IMR-90 (cell line): ENCODE results near the gene PRH1. TPM values are rescaled to one million over a fixed set of nuclear protein-coding genes. Genes with fewer than 3 reads are reported as not detected.

Source experiments
- ATAC-seq: fragments of 200-7000 bp; cut with Tn5 transposase; 2 replicates; pipeline ENCODE4 v1.9.1; 2020; ENCODE audit warnings: low read depth, mild to moderate bottlenecking, moderate library complexity
- BruUV-seq: library from RNA; stranded (reverse); fragments of 400-500 nt; replicated peaks from 2 replicates; lab custom pipeline; 2021; lab: Mats Ljungman, UMichigan
- CTCF ChIA-PET: fragments of 300-600 bp; formaldehyde crosslinking; extraction: SDS; loops from one replicate; lab custom pipeline; 2021; ENCODE audit warnings: antibody characterized with exemption; lab: Yijun Ruan, JAX
- POLR2A ChIA-PET: fragments of 300-600 bp; sonication (Branson Sonifier 250); formaldehyde crosslinking; loops from one replicate; lab custom pipeline; 2022; ENCODE audit warnings: antibody characterized with exemption; ENCODE audit not compliant: unreplicated experiment; lab: Charles Lee
- DNase-seq: peaks from one replicate; pipeline ENCODE4 v3.0.0; 2013
- H2AFZ ChIP-seq: replicated peaks from 2 replicates; pipeline ENCODE3; 2013; ENCODE audit warnings: low read length, mild to moderate bottlenecking; ENCODE audit not compliant: poor library complexity
- H2AK5ac ChIP-seq: 2 replicates; pipeline ENCODE4 v1.6.1; 2013; ENCODE audit warnings: low read depth, low read length, inconsistent platforms
- H2AK9ac ChIP-seq: replicated peaks from 2 replicates; pipeline ENCODE3; 2013; ENCODE audit warnings: mild to moderate bottlenecking, low read depth, low read length, moderate library complexity; ENCODE audit not compliant: poor library complexity
- H2BK120ac ChIP-seq: 2 replicates; pipeline ENCODE4 v1.6.1; 2013; ENCODE audit warnings: low read depth, low read length, inconsistent platforms
- H2BK15ac ChIP-seq: 3 replicates; pipeline ENCODE4 v1.6.1; 2013; ENCODE audit warnings: low read depth, low read length, inconsistent platforms
- H2BK20ac ChIP-seq: 2 replicates; pipeline ENCODE4 v1.6.1; 2013; ENCODE audit warnings: low read depth, mild to moderate bottlenecking, inconsistent platforms, low read length, moderate library complexity
- H2BK5ac ChIP-seq: 2 replicates; pipeline ENCODE4 v1.6.1; 2013; ENCODE audit warnings: mild to moderate bottlenecking, low read depth, low read length, inconsistent platforms; ENCODE audit not compliant: poor library complexity, severe bottlenecking
- H3K14ac ChIP-seq: replicated peaks from 2 replicates; pipeline ENCODE4 v1.6.1; 2013; ENCODE audit warnings: low read depth, low read length, inconsistent platforms
- H3K18ac ChIP-seq: 2 replicates; pipeline ENCODE4 v1.6.1; 2013; ENCODE audit warnings: low read depth, low read length, control low read depth
- H3K23ac ChIP-seq: 2 replicates; pipeline ENCODE4 v1.6.1; 2013; ENCODE audit warnings: low read depth, low read length, inconsistent platforms
- H3K27ac ChIP-seq: 2 replicates; pipeline ENCODE4 v1.5.1; 2013; ENCODE audit warnings: mild to moderate bottlenecking, control low read depth, low read length; ENCODE audit not compliant: insufficient read depth
- H3K27me3 ChIP-seq: 2 replicates; pipeline ENCODE4 v1.6.1; 2013; ENCODE audit warnings: low read length; ENCODE audit not compliant: control insufficient read depth, insufficient read depth
- H3K36me3 ChIP-seq: 2 replicates; pipeline ENCODE4 v1.6.1; 2013; ENCODE audit warnings: low read length, mixed read lengths; ENCODE audit not compliant: control insufficient read depth, insufficient read depth
- H3K4ac ChIP-seq: 2 replicates; pipeline ENCODE4 v1.6.1; 2013; ENCODE audit warnings: low read depth, low read length, inconsistent platforms
- H3K4me1 ChIP-seq: 2 replicates; pipeline ENCODE4 v1.6.1; 2013; ENCODE audit warnings: low read length, mixed read lengths; ENCODE audit not compliant: control insufficient read depth, insufficient read depth
- H3K4me2 ChIP-seq: 2 replicates; pipeline ENCODE4 v1.6.1; 2013; ENCODE audit warnings: low read depth, mild to moderate bottlenecking, control low read depth, low read length, moderate library complexity
- H3K4me3 ChIP-seq: 2 replicates; pipeline ENCODE4 v1.5.1; 2013; ENCODE audit warnings: low read depth, mild to moderate bottlenecking, control low read depth, low read length, moderate library complexity; ENCODE audit not compliant: insufficient read depth
- H3K56ac ChIP-seq: 2 replicates; pipeline ENCODE4 v1.6.1; 2013; ENCODE audit warnings: low read length, inconsistent platforms; ENCODE audit not compliant: insufficient read depth; ENCODE audit errors: extremely low read depth
- H3K79me1 ChIP-seq, 2 experiments: 2 replicates each; pipeline ENCODE4 v1.6.1; 2013; ENCODE audit warnings: low read length in 2 of 2, inconsistent platforms in 1 of 2, low read depth in 1 of 2
- H3K9ac ChIP-seq: 2 replicates; pipeline ENCODE4 v1.6.1; 2013; ENCODE audit warnings: low read depth, low read length, control low read depth
- H3K9me1 ChIP-seq: 2 replicates; pipeline ENCODE4 v1.6.1; 2013; ENCODE audit warnings: low read length, inconsistent platforms; ENCODE audit not compliant: insufficient read depth
- H3K9me3 ChIP-seq: 2 replicates; pipeline ENCODE4 v1.6.1; 2013; ENCODE audit warnings: low read length; ENCODE audit not compliant: control insufficient read depth, insufficient read depth
- H4K20me1 ChIP-seq: 2 replicates; pipeline ENCODE4 v1.6.1; 2013; ENCODE audit warnings: low read length, inconsistent platforms; ENCODE audit not compliant: insufficient read depth
- H4K5ac ChIP-seq: 2 replicates; pipeline ENCODE4 v1.6.1; 2013; ENCODE audit warnings: mild to moderate bottlenecking, low read depth, low read length, control low read depth
- H4K8ac ChIP-seq, 2 experiments: 2 replicates each; pipeline ENCODE4 v1.6.1; 2013; ENCODE audit warnings: low read depth in 2 of 2, low read length in 2 of 2, control low read depth in 1 of 2, inconsistent platforms in 1 of 2
- H4K91ac ChIP-seq: 2 replicates; pipeline ENCODE4 v1.6.1; 2013; ENCODE audit warnings: low read depth, low read length, inconsistent platforms; ENCODE audit not compliant: insufficient read depth
- BHLHE40 ChIP-seq: fragments of 150-350 bp; IDR thresholded peaks from 2 replicates; pipeline ENCODE4 v1.6.1; 2016; ENCODE audit warnings: mild to moderate bottlenecking, low read depth, low read length
- CEBPB ChIP-seq: IDR thresholded peaks from 2 replicates; pipeline ENCODE4 v1.6.1; 2012; ENCODE audit warnings: low read depth, low read length, improper control_type of control experiment
- CHD1 ChIP-seq: IDR thresholded peaks from 2 replicates; pipeline ENCODE4 v1.6.1; 2012; ENCODE audit warnings: low read depth, low read length, improper control_type of control experiment
- ELK1 ChIP-seq: fragments of 150-350 bp; IDR thresholded peaks from 2 replicates; pipeline ENCODE4 v1.6.1; 2016; ENCODE audit warnings: low read depth, mild to moderate bottlenecking, low read length, moderate library complexity, borderline replicate concordance
- FOS ChIP-seq: fragments of 150-350 bp; IDR thresholded peaks from 2 replicates; pipeline ENCODE4 v1.6.1; 2016; ENCODE audit warnings: low read depth, low read length
- MAFK ChIP-seq: IDR thresholded peaks from 2 replicates; pipeline ENCODE4 v1.6.1; 2012; ENCODE audit warnings: low read depth, low read length, improper control_type of control experiment
- MAZ ChIP-seq: IDR thresholded peaks from 2 replicates; pipeline ENCODE4 v1.6.1; 2012; ENCODE audit warnings: low read depth, mild to moderate bottlenecking, low read length, improper control_type of control experiment, moderate library complexity, borderline replicate concordance
- MXI1 ChIP-seq: IDR thresholded peaks from 2 replicates; pipeline ENCODE4 v1.6.1; 2012; ENCODE audit warnings: low read depth, mild to moderate bottlenecking, low read length, moderate library complexity, borderline replicate concordance
- NFE2L2 ChIP-seq: fragments of 150-350 bp; IDR thresholded peaks from 2 replicates; pipeline ENCODE4 v1.6.1; 2016; ENCODE audit warnings: low read depth, mild to moderate bottlenecking, low read length
- POLR2A ChIP-seq: IDR thresholded peaks from 2 replicates; pipeline ENCODE4 v1.6.1; 2012; ENCODE audit warnings: mild to moderate bottlenecking, low read depth, low read length
- RAD21 ChIP-seq: IDR thresholded peaks from 2 replicates; pipeline ENCODE4 v1.6.1; 2012; ENCODE audit warnings: low read length, improper control_type of control experiment
- RCOR1 ChIP-seq: IDR thresholded peaks from 2 replicates; pipeline ENCODE4 v1.6.1; 2012; ENCODE audit warnings: mild to moderate bottlenecking, low read length, improper control_type of control experiment; ENCODE audit not compliant: insufficient replicate concordance
- RFX5 ChIP-seq: IDR thresholded peaks from 2 replicates; pipeline ENCODE4 v1.8.0; 2012; ENCODE audit warnings: low read depth, mild to moderate bottlenecking, low read length, moderate library complexity
- SMC3 ChIP-seq: fragments of 150-350 bp; IDR thresholded peaks from 2 replicates; pipeline ENCODE4 v1.6.1; 2016; ENCODE audit warnings: low read depth, mild to moderate bottlenecking, antibody characterized with exemption, low read length, moderate library complexity
- USF2 ChIP-seq: fragments of 150-350 bp; IDR thresholded peaks from 2 replicates; pipeline ENCODE4 v1.6.1; 2017; ENCODE audit warnings: mild to moderate bottlenecking, antibody characterized with exemption, low read length, low read depth
- WGBS, 2 experiments: methylation state at CpG; one replicate each; pipeline versions ENCODE4 v1.1.5 to v1.1.7; 2013; ENCODE audit warnings: missing lambda C conversion rate in 2 of 2; ENCODE audit not compliant: insufficient read length in 1 of 2; ENCODE audit errors: extremely low coverage in 2 of 2; 5-methylcytosine and 5-hydroxymethylcytosine counted together
- dilution Hi-C: fragments of 300-500 bp; cut with HindIII; formaldehyde crosslinking; loops from one replicate; pipeline ENCODE4 v1.14.3; 2018; ENCODE audit warnings: low sequenced_read_pairs; ENCODE audit not compliant: unreplicated experiment
- in situ Hi-C: fragments of 300-500 bp; cut with MboI; formaldehyde crosslinking; loops from 3 replicates; pipeline ENCODE4 v1.14.3; 2019; ENCODE audit warnings: low sequenced_read_pairs, inconsistent platforms, mixed read lengths
- intact Hi-C: fragments of 100-400 bp; cut with micrococcal nuclease; formaldehyde crosslinking; loops from 2 replicates; pipeline ENCODE4 v1.10.0; 2022
- polyA plus RNA-seq, 3 experiments: library from polyadenylated mRNA; depleted of rRNA; stranded (reverse); fragments of >200 nt; gene quantifications; 2 replicates each; pipeline ENCODE4 v1.2.3, GENCODE V29; 2012; ENCODE audit warnings: low replicate concordance in 1 of 3
- total RNA-seq: library from RNA; depleted of rRNA; stranded (reverse); fragments of >200 nt; gene quantifications from 2 replicates; pipeline ENCODE4 v1.2.3, GENCODE V29; 2012
- TF ChIP-seq, protein P1 (sequence below): conservative IDR thresholded peaks from 2 replicates; pipeline ENCODE4 v1.5.1; 2012; ENCODE audit warnings: mild to moderate bottlenecking, low read depth, low read length, improper control_type of control experiment

PRH1 gene
- total and polyA plus RNA-seq, 2 of the 4 experiments (the other 2 are of a cell fraction): 3.0 to 18.8 TPM

DNA sequence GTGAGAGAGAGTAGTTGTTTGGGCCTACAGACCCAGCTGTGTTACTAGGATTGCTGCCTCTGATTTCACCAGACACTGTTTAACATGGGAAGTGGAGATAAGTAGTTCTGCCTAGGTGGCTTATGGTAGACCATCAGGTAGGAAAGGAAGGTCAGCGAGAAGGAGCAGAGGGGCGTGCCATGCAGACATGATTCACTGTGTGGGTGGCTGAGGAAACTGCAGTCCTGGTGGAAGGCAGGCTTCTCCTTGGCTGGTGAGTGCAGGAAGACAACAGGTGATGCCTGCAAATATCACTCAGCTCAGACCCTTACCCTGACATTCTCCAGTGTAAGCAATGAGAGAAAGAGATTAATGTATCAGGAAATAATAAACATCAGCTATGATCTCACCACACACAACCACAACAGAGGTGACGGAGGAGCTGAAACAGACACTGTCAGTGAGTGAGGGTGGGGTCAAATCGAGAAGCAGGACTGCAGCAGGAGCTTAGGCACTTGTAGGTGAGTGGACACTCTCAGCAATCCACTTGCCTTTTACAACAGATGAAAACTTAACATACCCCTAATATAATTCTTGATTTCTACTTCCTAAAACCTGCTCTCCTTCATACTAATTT is 32.7 kb downstream of the PRH1 start:
- 80% methylated on average over 1 of the region's 4 CpGs; no CpG with 5 or more reads in 1 of the 2 experiments for WGBS, 2 experiments

More for the DNA sequence above, 32.7 kb downstream of the PRH1 start:
- Histone ChIP-seq H3K27ac (no peak overlapping the region), H3K14ac (no peak overlapping the region), H3K56ac (no peak overlapping the region), H3K4me2 (no peak overlapping the region), H4K20me1 (no peaks in the 10 kb centered on the region), H4K8ac (no peak overlapping the region), H2BK15ac (no peak overlapping the region), H2AK9ac (no peak overlapping the region), H3K36me3 (no peaks in the 10 kb centered on the region), H3K4me1 (no peaks in the 10 kb centered on the region), H2BK5ac (no peak overlapping the region), H3K18ac (no peak overlapping the region), H2BK120ac (no peak overlapping the region), H3K9me1 (peaks cover 7% of the 10 kb centered on the region; the same call in 1 of the 2 replicates), H3K23ac (no peak overlapping the region), H3K79me1 (0 out of 4 replicates have a peak, but pooled peaks cover 0 to 6% of the 10 kb centered on the region in 2 experiments), H4K5ac (no peak overlapping the region), H3K4me3 (no peak overlapping the region), H4K91ac (no peak overlapping the region), H3K4ac (no peak overlapping the region), H3K27me3 (no peaks in the 10 kb centered on the region), H2BK20ac (no peak overlapping the region), H3K9me3 (no peaks in the 10 kb centered on the region; the same call in 1 of the 2 replicates), H3K9ac (no peak overlapping the region), H2AFZ (no peak overlapping the region), H2AK5ac (no peak overlapping the region)
- ChIA-PET POLR2A (no interaction called here), CTCF (no interaction called here)
- intact Hi-C loops (no loop called here), in situ Hi-C loops (no loop called here), dilution Hi-C loops (no loop called here)
- ATAC-seq (no peak), DNase-seq (no peak)
- BruUV-seq: no TSS peak
- TF ChIP-seq CHD1: no peak
- no peak for TF ChIP-seq MAZ
- TF ChIP-seq, protein P1, sequence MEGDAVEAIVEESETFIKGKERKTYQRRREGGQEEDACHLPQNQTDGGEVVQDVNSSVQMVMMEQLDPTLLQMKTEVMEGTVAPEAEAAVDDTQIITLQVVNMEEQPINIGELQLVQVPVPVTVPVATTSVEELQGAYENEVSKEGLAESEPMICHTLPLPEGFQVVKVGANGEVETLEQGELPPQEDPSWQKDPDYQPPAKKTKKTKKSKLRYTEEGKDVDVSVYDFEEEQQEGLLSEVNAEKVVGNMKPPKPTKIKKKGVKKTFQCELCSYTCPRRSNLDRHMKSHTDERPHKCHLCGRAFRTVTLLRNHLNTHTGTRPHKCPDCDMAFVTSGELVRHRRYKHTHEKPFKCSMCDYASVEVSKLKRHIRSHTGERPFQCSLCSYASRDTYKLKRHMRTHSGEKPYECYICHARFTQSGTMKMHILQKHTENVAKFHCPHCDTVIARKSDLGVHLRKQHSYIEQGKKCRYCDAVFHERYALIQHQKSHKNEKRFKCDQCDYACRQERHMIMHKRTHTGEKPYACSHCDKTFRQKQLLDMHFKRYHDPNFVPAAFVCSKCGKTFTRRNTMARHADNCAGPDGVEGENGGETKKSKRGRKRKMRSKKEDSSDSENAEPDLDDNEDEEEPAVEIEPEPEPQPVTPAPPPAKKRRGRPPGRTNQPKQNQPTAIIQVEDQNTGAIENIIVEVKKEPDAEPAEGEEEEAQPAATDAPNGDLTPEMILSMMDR: no peak
- TF ChIP-seq NFE2L2: no peak
- TF ChIP-seq FOS: no peak
- TF ChIP-seq MXI1: no peak
- TF ChIP-seq ELK1: no peak
- TF ChIP-seq CEBPB: no peak
- TF ChIP-seq BHLHE40: no peak
- no peak for TF ChIP-seq USF2
- TF ChIP-seq RFX5: no peak
- no peak for TF ChIP-seq SMC3
- no peak for TF ChIP-seq POLR2A
- TF ChIP-seq RCOR1: no peak
- no peak for TF ChIP-seq MAFK
- no peak for TF ChIP-seq RAD21
